ENCODE data around the gene INPP5J. TPM values are rescaled to one million over a fixed set of nuclear protein-coding genes. Genes with fewer than 3 reads are reported as not detected.

Gene INPP5J
- total and polyA plus RNA-seq, 12 donors = 7.9 to 31.7 (median 16.9) TPM

- H3K9me3 ChIP-seq = no peaks in the 10 kb centered on the region
- ATAC-seq (peak; percentile 80 to 88 (median 84)), DNase-seq (peak; percentile 94 to 95)
- WGBS, 2 donors = 1% methylated on average over 63 of the region's 63 CpGs
- H3K27me3 ChIP-seq = no peaks in the 10 kb centered on the region
- intact Hi-C loops (cut with DNase I) = loop anchor here in 8 of 10 donors (1.0 to 10.0 kb wide), 7 partner anchors 34 to 154 kb away; partner anchors contain the start of genes MORC2 (in 6 of the 8) and TUG1 (in 6 of the 8)
- no peak for TF ChIP-seq CTCF (IDR thresholded peaks at IDR 0.05)
- H3K27ac ChIP-seq = peak within 1 kb of the TSS; percentile 78 to 98 (median 96)
- H3K36me3 ChIP-seq = peaks cover 0 to 20% (median 0%) of the 10 kb centered on the region in 9 donors
- peak within 1 kb of the TSS; percentile 55 to 91 (median 74) for H3K4me3 ChIP-seq
- H3K4me1 ChIP-seq = peaks cover 16 to 56% (median 42%) of the 10 kb centered on the region in 9 donors
These were observed 41.7 kb upstream of the INPP5J start, which contains the start of gene SMTN for GRCh38 chr22:31080848-31081649. Gene SMTN (plus strand): TSS chr22:31081318. CDS start chr22:31083259, 1,941 bp downstream.

GRCh38 chr22:31081963-31082605 is 40.7 kb upstream of the INPP5J start:
- TF ChIP-seq CTCF (IDR thresholded peaks at IDR 0.05) = no peak
- 34 to 52% methylated on average over 6 of the region's 6 CpGs for WGBS, 2 donors
- Histone ChIP-seq H3K36me3 (peaks cover 0 to 29% (median 0%) of the 10 kb centered on the region in 9 donors), H3K9me3 (no peaks in the 10 kb centered on the region), H3K27me3 (no peaks in the 10 kb centered on the region), H3K27ac (peak overlapping the region; percentile 78 to 98 (median 96)), H3K4me1 (peaks cover 14 to 58% (median 45%) of the 10 kb centered on the region in 9 donors), H3K4me3 (peak overlapping the region; percentile 55 to 91 (median 74))
- DNase-seq (no peak), ATAC-seq (no peak)
- intact Hi-C loops (cut with DNase I) = loop anchor here in 9 of 10 donors (1.0 to 10.0 kb wide), 10 partner anchors 35 to 153 kb away; partner anchors contain the start of genes MORC2 (in 6 of the 9) and TUG1 (in 6 of the 9)

- peak overlapping the region; percentile 78 to 98 (median 96) for H3K27ac ChIP-seq
- peak; percentile 5 to 60 (median 33) for ATAC-seq
These were observed 40.0 kb upstream of the INPP5J start for GRCh38 chr22:31082606-31083376.

More at GRCh38 chr22:31082606-31083376, 40.0 kb upstream of the INPP5J start:
- Histone ChIP-seq H3K4me1 (peaks cover 14 to 65% (median 46%) of the 10 kb centered on the region in 9 donors), H3K27me3 (no peaks in the 10 kb centered on the region), H3K4me3 (peak overlapping the region; percentile 27 to 91 (median 74)), H3K36me3 (peaks cover 0 to 36% (median under 1%) of the 10 kb centered on the region in 9 donors), H3K9me3 (no peaks in the 10 kb centered on the region)
- intact Hi-C loops (cut with DNase I) = loop anchor here in 8 of 10 donors (1.0 to 10.0 kb wide), 8 partner anchors 35 to 152 kb away; partner anchors contain the start of genes MORC2 (in 6 of the 8) and TUG1 (in 6 of the 8)
- peak; percentile 48 to 81 (median 72) for TF ChIP-seq CTCF (IDR thresholded peaks at IDR 0.05)
- peak; percentile 79 to 87 for DNase-seq
- WGBS, 2 donors = 54 to 63% methylated on average over 11 of the region's 11 CpGs

All from heart right ventricle (tissue), 16 donors.